Cardiac muscle cell (in vitro differentiated cells and primary cell): ENCODE measurements around the gene SETX. TPM values are rescaled to one million over a fixed set of nuclear protein-coding genes. Genes with fewer than 3 reads are reported as not detected.

ENCODE experiments used
- DNase-seq, 2 donors: peaks; one replicate each; pipeline versions ENCODE4 v3.0.0 to v3.0.0-alpha.2; 2010 to 2017; ENCODE audit warnings: low read depth in 1 of 2, low spot score in 1 of 2
- H3K27ac ChIP-seq: fragments of 200-600 bp; sonication (generic); 2 replicates; pipeline ENCODE4 v1.5.1; 2016
- H3K27me3 ChIP-seq: fragments of 200-600 bp; sonication (generic); 2 replicates; pipeline ENCODE4 v1.6.0; 2016; ENCODE audit warnings: control low read depth
- H3K36me3 ChIP-seq: fragments of 200-600 bp; sonication (generic); 2 replicates; pipeline ENCODE4 v1.5.1; 2016; ENCODE audit warnings: control low read depth
- H3K4me1 ChIP-seq: fragments of 200-600 bp; sonication (generic); 2 replicates; pipeline ENCODE4 v1.8.1; 2017; ENCODE audit warnings: low read depth, mild to moderate bottlenecking, mixed run types
- H3K4me3 ChIP-seq: fragments of 200-600 bp; sonication (generic); 2 replicates; pipeline ENCODE4 v1.5.1; 2016; ENCODE audit warnings: mild to moderate bottlenecking
- H3K9me3 ChIP-seq: fragments of 200-600 bp; sonication (generic); 2 replicates; pipeline ENCODE4 v1.5.1; 2017; ENCODE audit warnings: low read depth, mild to moderate bottlenecking, control low read depth
- polyA plus RNA-seq: library from polyadenylated mRNA; unstranded; fragments of >200 nt; fragmentation: Nextera tagmentation; extraction: Ambion mirVana; gene quantifications from 2 replicates; pipeline ENCODE4 v1.2.1, GENCODE V29; 2016
- total RNA-seq: library from RNA; depleted of rRNA; stranded (reverse); fragments of >200 nt; gene quantifications from 2 replicates; pipeline ENCODE4 v1.2.3, GENCODE V29; 2016
- TF ChIP-seq, protein P1 (sequence below): IDR thresholded peaks from 2 replicates; pipeline ENCODE4 v1.5.1; 2012; ENCODE audit warnings: low read depth, mild to moderate bottlenecking, low read length

SETX gene
- total and polyA plus RNA-seq, 2 experiments from 2014 or later = 16.2 to 34.0 TPM

DNA sequence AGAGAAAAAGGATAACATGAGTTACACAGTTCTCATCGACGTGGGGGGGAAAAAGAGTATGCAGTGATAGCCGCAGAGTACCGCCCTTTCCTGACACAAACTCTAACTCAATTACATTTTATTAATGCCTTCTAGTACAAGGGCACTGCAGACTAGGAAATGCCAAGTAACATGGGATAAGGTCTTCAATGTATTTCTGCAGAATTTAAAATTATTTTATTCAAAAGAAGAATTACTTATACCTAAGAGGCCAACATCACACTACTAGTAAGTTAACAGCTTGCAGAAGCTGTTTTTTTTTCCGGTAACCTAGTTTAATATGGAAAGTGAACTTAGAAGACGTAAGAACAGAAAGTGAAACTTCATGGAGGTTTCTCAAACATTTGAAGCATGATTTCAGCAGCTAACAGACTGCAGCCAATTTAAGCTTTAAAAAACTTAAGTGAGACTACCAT is 3.9 kb downstream of the SETX start:
- Histone ChIP-seq H3K27me3 (no peaks in the 10 kb centered on the region), H3K4me3 (no peak overlapping the region), H3K9me3 (no peaks in the 10 kb centered on the region), H3K4me1 (peaks cover 4% of the 10 kb centered on the region), H3K27ac (no peak overlapping the region), H3K36me3 (peaks cover 44% of the 10 kb centered on the region)
- peak in 1 of 2 donors; percentile 19 for DNase-seq
- TF ChIP-seq, protein P1, sequence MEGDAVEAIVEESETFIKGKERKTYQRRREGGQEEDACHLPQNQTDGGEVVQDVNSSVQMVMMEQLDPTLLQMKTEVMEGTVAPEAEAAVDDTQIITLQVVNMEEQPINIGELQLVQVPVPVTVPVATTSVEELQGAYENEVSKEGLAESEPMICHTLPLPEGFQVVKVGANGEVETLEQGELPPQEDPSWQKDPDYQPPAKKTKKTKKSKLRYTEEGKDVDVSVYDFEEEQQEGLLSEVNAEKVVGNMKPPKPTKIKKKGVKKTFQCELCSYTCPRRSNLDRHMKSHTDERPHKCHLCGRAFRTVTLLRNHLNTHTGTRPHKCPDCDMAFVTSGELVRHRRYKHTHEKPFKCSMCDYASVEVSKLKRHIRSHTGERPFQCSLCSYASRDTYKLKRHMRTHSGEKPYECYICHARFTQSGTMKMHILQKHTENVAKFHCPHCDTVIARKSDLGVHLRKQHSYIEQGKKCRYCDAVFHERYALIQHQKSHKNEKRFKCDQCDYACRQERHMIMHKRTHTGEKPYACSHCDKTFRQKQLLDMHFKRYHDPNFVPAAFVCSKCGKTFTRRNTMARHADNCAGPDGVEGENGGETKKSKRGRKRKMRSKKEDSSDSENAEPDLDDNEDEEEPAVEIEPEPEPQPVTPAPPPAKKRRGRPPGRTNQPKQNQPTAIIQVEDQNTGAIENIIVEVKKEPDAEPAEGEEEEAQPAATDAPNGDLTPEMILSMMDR = no peak

DNA sequence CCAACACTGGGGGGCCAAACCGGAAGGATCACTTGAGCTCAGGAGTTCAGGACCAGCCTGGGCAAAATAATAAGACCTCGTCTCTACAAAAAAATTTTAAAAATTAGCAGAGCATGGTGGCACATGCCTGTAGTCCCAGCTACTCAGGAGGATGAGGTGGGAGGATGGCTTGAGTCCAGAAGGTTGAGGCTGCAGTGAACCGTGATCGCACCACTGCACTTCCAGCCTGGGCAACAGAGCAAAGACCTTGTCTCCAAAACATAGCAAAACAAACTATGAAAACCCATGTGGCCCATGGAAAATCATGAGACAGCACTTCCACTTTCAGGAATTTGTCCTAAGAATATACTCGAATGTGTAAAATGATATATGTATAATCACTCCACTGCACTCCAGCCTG is 6.1 kb downstream of the SETX start:
- peaks cover 64% of the 10 kb centered on the region for H3K36me3 ChIP-seq
- no peaks in the 10 kb centered on the region for H3K9me3 ChIP-seq
- peaks cover 3% of the 10 kb centered on the region for H3K4me1 ChIP-seq
- H3K27me3 ChIP-seq = no peaks in the 10 kb centered on the region
- no peak overlapping the region for H3K4me3 ChIP-seq
- no peak overlapping the region for H3K27ac ChIP-seq
- no peak for DNase-seq
- TF ChIP-seq, protein P1 = no peak

DNA sequence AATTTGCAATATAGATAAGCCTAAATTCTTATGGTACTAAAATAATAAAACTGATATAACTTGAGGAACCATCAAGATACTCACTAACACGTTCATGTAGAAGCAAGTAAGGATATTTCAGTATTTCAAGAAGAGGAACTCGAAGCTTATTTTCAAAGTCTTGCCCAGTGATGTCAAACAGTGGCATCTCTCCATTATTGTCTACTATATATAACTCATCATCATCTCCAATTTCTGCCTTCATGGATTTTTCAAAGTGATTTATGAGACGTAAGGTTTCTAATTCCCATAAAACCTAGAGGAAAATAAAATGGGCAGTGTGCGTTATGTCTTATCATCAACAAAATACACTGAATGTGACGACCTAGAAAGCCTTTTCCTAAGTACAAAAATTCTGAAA is 8.6 kb downstream of the SETX start:
- peaks cover 70% of the 10 kb centered on the region for H3K36me3 ChIP-seq
- no peaks in the 10 kb centered on the region for H3K4me1 ChIP-seq
- DNase-seq = no peak
- TF ChIP-seq, protein P1 = no peak
- no peak overlapping the region for H3K27ac ChIP-seq
- no peaks in the 10 kb centered on the region for H3K27me3 ChIP-seq
- H3K4me3 ChIP-seq = no peak overlapping the region
- no peaks in the 10 kb centered on the region for H3K9me3 ChIP-seq

DNA sequence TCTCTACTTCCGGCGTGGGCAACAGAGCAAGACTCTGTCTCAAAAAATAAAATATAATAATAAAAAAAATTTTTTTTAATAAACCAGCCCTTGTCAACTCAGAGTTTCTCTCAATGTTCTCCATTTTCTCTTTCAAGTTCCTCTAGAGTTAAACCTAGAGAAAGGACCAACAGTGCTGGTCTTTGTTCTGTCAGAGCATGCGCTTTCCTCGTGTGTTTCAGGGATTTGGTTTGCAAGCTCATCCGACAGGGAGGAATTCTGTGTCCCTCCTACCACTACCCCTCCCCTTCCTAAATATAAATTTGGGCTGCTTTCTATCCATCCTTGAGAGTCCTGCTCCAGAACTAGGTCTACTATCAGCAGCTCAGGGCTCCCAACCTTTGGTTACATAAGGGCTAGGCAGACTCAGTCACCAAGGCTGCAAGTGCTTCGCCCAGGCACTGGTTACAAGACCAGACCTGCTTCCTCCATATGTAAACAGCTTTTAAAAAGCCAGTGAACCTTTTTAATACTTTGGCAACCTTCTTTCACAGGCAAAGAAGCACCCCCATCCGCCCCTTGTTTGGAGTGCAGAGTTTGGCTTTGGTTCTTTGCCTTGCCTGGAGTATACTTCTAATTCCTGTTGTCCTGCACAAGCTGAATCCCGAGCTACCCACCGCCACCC is 13.5 kb downstream of the SETX start:
- TF ChIP-seq, protein P1 = no peak
- no peaks in the 10 kb centered on the region for H3K9me3 ChIP-seq
- no peak for DNase-seq
- H3K4me1 ChIP-seq = no peaks in the 10 kb centered on the region
- H3K27ac ChIP-seq = no peak overlapping the region
- H3K27me3 ChIP-seq = no peaks in the 10 kb centered on the region
- no peak overlapping the region for H3K4me3 ChIP-seq
- H3K36me3 ChIP-seq = peaks cover 68% of the 10 kb centered on the region

DNA sequence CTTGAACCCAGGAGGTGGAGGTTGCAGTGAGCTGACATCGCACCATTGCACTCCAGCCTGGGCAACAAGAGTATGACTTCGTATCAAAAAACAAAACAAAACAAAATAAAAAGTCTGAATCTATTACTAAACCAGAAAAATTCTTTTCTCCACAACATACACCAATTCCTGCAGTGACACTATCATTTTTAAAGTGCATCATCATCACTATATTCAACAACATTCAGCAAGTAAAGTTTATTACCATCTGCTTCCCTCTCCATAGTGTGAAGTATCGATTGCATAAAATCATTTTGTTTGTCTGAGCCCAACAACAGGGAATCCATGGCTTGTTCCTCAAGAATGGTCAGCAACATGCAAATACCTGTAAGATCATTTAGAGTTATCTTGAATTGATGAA is 20.4 kb downstream of the SETX start:
- Histone ChIP-seq H3K4me1 (no peaks in the 10 kb centered on the region), H3K36me3 (peaks cover 66% of the 10 kb centered on the region), H3K27me3 (no peaks in the 10 kb centered on the region), H3K9me3 (no peaks in the 10 kb centered on the region), H3K4me3 (no peak overlapping the region), H3K27ac (no peak overlapping the region)
- no peak for DNase-seq
- TF ChIP-seq, protein P1 = no peak
